GM19351 (cell line): ENCODE results near the gene NRXN3.

Experiments used
- ATAC-seq: cut with Tn5 transposase; IDR thresholded peaks from one replicate; pipeline ENCODE4 v1.9.1; 2021; ENCODE audit warnings: mild to moderate bottlenecking, moderate library complexity; ENCODE audit not compliant: unreplicated experiment

NRXN3 gene

DNA sequence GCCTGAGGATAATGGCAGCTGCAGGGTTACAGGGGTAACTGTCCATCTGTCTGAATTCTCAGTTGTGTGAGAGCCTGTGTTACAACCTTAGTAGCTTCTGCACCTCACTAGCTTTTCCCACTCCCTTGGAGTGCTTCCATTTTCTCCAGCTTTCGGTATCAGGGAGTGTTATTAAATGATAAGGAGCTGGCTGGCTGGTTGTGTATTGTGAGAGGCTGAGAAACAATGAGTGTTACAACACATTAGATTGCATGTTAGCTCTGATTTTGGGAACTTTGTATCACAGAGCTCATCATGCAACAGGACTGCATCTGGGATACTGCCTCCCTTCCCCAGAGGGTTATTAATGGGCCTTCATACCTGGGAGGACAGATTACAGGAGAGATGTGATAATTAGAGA lies 1317.5 kb downstream of the NRXN3 start:
- ATAC-seq = no peak

DNA sequence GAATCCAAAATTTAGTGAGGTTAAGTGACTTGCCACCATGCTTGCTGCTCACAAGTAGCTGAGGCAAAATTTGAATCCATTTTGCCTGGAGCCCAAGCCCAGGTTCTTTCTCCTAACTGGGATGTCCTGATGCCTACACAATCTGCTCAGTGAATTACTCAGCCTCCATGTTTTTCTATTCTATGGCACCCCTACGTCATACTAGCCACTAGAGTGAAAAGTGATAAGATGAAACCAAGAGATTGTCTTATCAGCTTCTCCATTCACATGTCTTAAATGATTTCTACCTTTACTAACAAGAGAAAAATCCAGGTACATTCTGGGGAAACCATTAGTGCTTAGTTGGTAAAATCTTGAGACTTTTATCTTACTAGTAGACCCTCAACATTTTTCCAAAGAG lies 1321.0 kb downstream of the NRXN3 start:
- no peak for ATAC-seq

DNA sequence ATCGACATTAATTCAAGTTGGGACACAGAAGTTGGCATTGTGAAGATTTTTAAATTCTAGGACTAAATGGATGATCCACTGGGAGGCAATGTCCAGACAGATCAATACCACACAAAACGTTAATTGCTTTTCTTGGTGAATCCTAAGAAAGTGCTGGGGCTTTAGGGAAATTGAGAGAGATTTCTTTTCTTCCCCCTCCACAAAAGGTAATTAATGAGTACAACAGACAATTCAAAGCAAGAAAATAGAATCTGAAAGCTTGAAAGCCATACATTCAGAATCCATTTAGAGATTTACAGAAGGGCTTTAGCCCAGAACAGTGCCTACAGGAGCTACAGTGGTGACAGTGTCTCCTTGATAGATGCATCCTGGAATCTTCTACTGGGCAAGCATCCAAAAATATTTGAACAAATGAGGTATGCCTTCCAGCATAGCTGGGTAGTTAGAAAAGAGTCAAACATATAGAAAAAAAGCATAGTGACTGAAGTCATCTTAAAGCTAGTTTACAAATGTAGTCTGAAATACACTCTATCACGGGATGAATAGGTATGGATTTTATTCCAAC lies 1323.0 kb downstream of the NRXN3 start:
- ATAC-seq = no peak

DNA sequence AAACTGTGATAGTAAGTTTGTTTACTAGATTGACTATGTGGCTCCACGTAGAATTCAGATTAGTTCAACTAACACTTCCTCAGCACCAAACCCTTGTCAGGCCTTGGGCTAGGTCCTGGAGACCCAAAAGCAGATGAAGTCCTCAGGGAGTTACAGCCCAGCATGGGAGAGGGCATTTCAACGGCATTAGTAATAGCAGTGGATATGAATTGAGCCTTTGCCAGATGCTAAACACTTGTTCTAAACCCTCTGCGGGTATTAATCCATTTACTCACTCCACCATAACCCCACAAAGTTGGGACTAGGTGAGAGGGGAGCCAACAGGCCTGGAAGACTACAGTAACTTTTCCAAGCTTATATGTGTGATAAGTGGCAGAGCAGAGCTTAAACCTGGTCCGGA lies 1326.5 kb downstream of the NRXN3 start:
- no peak for ATAC-seq

DNA sequence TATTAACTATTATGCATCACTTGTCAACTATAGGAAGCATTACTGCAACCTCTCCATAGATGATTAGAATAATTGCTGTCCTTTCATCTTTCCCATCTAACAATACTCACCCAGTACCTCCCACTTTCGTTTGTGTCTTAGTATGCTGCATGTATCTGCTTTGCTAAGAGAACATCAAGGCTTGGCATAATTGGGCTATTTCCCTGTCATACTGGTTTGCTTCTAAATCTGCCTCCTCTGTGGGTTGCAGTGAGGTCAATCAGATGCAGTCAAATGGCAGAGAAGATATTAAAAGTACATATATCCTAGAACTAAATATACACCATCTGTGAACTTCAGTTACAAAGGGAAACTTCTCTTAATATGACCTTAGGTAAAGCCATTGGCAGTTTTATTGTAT lies 1330.3 kb downstream of the NRXN3 start:
- no peak for ATAC-seq

DNA sequence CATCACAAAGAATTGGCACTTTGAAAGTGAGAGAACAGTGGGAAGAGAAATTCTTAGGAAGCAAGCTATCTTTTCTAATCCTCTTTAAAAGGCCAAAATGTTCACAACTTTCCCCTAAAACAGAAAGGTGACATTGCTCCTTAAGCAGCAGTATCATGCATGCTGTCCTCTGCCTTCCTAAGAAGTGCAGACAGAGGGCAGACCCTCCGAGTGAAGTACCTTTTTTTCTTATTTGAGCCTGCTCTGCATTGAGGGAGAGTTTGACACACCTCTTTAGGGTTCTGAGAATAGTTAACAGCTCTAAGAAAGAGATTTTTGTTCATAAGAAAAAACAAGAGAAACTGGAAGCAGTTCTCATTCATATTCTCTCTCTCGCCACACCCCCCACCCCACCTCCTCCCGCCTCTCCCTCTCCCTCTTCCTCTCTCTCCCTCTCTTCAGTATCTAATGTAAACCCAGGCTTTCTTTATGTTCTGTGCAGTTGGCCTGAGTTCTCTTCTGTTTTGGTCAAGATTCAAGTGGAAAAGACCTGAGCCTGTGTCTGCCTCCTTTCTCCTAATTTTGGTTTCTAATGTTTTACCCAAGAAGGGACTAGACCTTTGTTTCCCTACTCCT lies 1332.1 kb downstream of the NRXN3 start:
- no peak for ATAC-seq

DNA sequence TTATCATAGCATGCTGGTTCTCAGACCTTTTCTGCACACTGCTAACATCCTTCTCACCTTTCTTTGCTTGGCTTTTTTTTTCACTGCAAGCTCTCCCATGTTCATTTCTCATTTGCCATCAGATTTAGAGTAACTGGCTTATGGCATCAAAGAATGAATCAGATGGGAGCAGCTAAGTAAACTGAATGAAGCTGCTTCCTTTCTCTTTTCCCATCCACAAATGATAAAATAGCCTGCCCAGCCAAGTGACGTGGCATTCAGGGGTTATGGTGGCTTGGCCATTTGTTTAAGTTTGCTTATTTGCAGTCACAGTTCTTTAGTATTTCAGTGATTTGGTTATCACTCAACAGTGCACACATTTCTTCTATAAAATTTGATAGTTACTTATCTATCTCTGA lies 1332.6 kb downstream of the NRXN3 start:
- no peak for ATAC-seq

DNA sequence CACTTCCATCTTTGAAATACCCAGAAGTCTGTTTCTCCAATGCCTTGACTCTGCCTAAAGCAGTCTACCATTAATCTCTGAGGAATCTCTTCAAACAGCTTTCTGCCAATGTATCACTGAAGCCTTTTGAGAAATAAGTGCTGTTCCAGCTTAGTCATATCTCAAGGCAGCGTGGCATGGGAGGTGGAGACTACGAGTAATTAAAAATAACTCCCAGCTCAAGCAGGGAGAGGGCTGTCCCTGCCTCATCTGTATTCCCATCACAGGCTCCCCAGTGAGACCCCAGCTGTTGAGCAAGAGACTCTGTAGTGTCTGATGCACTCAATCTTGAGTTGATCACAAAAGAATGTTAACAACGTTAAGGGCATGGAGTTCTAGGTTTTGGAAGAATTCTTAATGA lies 1340.5 kb downstream of the NRXN3 start:
- ATAC-seq = no peak

DNA sequence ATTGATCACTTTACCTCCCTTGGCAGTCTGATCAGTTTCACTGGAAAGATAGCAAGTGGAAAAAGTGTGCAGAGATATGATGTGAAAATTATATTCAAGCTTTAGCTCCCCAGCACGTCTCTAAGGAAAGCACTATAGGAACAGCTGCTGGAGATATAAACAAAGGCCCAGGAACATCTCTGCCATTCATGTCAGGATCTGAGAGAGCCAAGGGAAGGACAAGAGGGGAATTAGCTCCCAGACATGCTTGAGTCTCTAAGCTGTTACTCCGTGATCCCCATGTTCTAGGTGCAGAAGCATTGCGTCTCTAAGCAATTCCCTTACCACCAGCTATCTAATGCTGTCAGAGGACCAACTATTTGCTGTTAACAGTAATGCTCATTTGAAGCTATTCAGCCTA lies 1341.0 kb downstream of the NRXN3 start:
- no peak for ATAC-seq

DNA sequence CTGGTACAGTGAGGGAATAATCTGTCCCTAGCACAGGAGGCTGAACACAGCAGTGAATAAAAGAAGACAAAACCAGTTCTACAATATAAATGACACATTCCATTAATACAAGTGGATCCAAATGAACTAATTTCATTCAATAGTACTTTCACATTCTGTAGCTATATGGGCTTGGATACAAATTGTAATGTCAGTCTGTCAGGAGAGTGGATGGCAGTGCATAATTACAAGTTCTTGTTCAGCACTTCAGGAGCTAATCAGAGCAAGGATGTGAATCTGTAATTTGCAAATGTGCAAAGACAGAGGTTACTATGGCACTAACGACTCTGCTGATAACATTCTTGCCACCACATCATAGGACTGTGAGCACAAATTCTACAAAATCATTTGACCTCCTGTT lies 1343.3 kb downstream of the NRXN3 start:
- ATAC-seq = no peak

DNA sequence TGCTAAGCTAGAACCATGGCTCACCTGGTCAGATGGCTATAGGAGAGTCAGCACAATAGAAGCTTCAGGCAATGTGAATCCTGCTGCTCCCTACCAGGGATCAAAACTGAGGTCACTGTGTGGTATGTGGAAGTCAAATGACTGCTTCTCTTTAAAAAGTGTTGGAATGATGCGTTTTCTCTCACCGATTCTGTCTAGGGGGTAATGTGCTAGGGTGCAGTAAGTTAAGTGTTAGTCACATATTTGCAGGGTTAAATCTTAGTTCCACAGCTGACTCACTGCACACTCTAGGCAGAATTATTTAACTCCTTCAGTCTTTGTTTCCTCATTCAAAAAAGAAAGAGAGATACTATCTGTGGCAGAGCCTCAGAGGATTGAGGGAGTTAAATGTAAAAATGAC lies 1344.5 kb downstream of the NRXN3 start:
- no peak for ATAC-seq

DNA sequence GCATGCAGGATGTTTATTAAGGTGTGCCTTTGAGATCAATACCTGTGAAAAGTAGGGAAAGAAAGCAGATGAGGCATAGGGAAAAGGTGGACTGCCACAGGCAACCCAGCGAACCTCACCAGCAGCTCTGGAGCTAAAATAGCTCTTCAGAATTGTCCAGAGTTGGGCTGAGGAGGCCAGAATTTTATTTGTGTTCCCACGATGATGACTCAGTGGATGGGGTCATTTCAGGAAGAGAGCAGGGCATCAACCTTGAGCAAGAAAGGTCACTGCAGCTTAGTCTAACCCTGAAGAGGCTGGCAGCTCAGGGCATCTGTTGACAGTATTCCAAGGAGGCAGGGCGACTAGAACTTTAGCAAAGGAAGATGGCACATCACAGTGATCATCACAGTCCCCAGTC lies 1345.0 kb downstream of the NRXN3 start:
- no peak for ATAC-seq

DNA sequence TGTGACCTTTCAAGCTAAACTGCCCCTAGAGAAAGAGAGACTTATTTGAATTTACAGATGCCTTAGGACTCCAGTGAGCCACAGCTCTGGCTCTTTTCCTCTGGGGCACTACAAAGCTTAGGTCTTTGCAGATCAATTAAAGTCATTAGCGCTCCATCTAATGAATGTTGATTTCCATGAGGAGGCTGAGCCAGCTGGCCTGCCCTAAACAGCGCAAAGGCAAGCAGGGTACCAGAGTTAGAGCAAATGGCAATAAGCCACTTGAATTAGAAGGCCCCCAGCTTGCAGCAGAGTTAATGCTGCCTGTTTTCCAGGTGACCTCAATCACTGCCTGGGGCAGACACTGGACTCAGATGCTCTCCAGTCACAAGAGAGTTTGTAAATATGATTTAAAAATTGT lies 1345.8 kb downstream of the NRXN3 start:
- ATAC-seq = no peak

DNA sequence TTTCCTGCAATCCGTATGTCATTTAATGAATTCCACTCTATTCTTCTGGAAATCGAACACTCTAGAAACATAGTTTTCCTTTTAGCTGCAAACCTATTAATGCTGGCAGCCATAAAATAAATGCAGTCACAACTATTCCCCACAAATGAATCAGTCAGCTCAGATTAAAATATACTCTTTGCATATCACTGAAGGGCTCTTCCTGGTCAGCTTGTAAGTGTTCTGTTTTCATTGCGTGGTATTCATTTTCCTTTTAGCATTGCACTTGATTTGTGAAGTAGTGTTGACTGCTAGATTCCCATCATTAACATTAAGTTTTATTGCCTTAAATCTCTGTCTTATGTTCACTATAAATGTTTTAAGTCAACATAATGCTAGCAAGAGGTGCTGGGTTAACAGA lies 1355.2 kb downstream of the NRXN3 start:
- no peak for ATAC-seq

DNA sequence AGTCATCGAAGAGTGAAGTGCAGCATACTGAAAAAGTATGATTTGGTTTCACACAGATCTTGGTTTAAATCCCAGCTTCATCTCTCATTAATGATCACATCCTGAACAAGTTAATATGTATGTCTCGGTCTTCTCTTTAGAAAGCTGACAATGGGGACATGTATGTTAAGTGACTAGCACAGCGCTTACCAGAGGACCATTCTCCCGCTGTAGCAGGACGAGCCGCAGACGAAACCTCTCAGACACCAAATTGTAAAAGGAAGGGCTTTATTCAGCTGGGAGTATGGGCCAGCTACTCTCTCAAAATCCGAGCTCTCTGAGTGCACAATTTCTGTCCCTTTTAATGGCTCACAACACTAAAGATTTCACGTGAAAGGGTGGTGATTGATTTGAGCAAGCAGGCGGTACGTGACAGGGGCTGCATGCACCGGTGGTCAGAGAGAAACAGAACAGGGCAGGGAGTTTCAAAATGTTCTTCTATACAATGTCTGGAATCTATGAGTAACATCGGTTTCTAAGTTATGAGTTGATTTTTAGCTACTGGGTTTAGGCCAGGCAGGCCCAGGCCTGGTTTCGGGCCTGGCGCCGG lies 1358.7 kb downstream of the NRXN3 start:
- ATAC-seq = no peak

DNA sequence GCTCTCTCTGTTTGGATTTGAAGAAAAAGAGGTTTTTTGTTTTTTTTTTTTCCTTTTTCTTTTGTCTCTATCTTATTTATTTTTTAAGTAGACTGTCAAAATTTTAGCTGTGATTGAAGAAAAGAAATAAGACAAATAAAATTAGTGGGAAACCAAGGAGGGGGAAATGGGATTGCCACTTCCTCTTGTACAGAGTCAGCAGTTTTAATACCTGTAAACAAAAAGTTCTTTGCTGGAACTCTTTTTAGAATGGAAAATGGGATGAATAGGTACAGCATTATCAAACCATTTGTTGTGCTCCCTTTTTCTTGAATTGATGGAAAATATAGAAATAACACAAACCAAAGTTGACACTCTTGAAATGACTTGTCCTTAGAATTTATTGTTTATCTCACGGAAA lies 1360.4 kb downstream of the NRXN3 start:
- no peak for ATAC-seq

DNA sequence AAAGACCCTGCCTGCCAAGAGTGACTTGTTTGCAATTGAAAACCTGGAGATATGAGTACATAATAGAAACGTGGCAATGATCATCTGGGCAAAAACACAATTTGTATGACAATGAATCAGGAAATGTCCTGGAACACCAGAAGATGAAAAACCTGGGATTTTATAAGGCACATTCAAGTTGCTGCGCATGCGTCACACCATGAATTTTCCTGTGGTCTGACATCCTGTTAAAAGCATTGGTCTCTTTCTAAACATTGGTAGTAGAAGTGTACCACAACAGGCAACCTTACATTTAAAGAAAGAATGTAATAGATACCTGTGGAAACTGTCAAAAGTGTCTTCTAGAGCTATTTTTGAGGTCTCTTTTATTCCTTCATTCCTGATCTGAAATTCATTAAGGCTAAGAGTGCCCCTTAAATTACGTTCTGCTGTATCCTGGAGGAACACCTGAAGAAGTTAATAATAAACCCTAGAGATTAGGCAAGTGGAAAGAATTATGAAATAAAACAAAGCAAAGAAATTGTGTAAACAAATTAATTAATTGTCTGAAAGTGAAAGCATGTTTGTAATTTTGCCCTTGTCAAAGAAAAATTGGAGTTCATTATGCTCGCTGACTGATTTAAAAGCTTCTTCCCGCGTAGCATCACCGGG lies 1364.7 kb downstream of the NRXN3 start:
- ATAC-seq = no peak

DNA sequence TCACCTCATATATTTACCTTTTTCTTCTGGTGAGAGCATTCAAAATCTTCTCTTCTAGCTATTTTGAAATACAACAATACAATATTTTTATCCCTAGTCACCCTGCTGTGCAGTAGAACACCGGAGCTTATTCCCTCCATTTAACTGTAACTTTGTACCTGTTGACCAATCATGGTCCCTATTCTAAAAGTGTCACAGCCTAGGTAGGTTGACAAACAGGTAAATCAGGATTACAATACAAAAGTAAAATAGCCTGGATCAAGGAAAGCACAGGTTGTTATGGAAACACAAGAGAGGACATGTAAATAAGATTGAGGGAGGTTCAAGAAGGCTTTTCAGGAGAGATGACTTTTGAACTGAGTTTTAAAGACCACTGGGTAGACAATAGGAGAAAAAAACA lies 1370.2 kb downstream of the NRXN3 start:
- no peak for ATAC-seq

DNA sequence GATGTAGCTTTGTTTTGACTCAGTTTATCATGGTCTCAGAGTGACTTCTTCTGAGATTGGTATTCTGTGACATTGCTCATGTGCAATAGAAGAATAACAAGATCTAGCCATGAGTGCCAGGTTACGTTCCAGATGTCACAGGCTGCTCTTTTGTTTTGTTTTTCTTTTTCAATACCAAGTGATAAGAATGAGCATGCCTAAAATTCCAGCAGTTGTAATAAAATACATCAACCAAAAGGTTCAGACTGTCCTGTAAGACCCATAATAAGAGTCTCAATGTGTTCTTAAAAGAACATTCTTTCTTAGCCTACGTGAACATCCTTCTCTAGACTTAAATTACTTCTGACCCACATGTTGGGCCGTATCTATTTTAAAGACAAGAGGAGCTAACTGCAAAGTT lies 1371.9 kb downstream of the NRXN3 start:
- ATAC-seq = no peak

DNA sequence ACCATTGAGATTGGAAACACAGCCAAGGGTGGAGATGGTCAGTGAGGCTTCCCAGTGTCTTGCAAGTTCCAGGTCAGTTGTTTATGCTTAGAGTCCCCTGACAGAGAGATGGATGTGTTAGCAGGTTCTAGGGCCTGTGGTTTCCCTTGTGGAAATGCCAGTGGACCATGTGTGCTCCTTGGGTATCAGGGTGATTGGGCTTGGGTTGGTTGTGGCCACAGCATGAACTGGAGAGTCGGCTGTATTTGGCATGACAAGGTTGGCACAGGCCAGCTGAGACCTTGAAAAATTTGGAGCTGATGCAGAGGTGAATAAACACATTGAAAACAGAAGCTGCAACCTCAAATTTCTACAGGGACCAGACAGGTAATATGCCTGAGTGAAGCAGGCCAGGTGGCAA lies 1373.2 kb downstream of the NRXN3 start:
- ATAC-seq = no peak

DNA sequence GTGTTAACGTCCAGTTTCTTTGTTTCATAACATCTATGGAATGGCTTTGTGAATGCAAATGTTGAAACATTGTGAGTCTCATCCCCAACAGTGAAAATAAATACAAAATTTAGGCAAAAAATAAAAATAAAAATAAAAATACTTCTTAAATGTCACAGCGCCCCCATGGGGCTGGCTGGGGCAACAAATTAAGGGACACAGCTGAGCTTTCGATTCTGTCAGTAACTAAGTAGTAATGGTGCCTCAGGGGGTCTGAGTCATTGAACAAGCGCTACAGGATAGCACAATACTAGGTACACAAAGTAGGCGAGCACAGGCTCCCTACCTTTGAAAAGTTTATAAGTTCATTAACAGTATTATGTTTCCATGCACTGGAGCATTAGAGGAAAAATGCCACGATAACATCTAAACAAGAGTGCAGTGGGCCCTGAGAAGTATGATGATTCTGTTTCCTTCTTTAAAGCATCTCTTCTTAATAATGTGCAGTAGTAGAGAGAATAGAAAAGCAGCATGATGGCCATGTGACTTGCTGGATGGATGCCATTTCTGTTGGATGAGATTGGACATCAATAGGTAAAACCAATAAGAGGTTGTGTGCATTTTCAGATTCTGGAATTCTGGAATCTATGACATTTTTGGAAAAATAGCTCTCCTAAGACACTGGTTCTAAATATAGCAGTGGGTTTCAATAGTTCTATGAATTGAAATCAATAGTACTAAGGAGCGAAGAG lies 1374.0 kb downstream of the NRXN3 start:
- no peak for ATAC-seq

DNA sequence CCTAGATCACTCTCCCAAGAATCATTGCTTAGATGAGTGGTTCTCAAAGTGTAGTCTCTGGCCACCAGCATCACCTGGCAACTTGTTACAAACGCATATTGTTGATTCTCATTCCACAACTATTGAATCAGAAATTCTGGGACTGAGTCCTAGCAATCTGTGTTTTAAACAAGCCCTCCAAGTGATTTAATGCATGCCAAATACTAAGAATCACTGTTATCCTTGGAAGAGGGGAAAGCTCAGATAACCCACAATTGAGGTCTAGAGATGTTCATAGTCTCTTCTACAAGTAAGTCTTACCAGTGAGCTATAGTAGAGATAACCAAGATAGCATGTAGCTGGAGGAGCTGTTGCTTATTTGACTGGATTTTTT lies 1374.5 kb downstream of the NRXN3 start:
- ATAC-seq = no peak
